Measurements from ENCODE around the gene TEK.

TEK gene

GRCh38 chr9:27125030-27125429 lies 16.0 kb downstream of the TEK start:
- peak; percentile 84 for DNase-seq

- DNase-seq, result no peak
Measured at GRCh38 chr9:27125936-27126335, 16.9 kb downstream of the TEK start.

DNA sequence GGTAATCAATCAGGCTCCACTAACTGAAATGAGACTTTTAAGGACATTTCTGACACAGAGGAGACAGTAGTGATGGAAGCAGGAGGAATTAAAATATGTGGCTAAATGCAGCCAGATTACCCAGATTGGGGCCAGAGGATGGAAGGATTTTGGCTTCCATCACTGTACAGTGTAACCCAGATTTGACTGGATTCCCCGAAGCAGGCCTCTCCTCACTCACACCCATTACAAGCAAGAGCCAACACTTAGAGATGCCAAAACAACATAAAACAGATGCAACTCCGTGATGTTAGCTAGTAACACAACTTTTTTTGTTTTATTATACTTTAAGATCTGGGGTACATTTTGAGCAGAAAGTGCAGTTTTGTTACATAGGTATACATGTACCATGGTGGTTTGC lies 17.6 kb downstream of the TEK start:
- DNase-seq, result no peak

DNA sequence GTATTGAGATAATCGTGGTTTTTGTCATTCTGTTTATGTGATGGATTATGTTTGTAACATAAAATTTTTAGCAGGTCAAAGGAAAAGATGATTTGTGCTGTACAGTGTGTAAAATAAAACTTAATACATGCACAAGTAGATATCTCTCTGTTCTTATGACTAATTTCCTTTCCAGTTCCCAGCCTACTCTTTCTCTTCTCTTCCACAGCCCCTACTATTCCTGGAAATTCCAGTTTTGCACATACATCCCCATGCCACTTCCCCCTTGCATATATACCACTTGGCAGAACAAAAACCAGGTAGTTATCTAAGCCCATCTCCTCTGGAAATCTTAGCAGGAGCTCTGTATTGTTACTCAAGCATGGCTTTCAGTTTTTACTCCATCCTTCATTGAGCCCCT lies 20.2 kb downstream of the TEK start:
- DNase-seq, result no peak

- no peak for DNase-seq
Measured at GRCh38 chr9:27131731-27132130, 22.7 kb downstream of the TEK start.

GRCh38 chr9:27133817-27134216 lies 24.8 kb downstream of the TEK start:
- no peak for DNase-seq

GRCh38 chr9:27142299-27142930 lies 33.4 kb downstream of the TEK start:
- no peak for DNase-seq

GRCh38 chr9:27145143-27145542 lies 36.1 kb downstream of the TEK start:
- no peak for DNase-seq

DNA sequence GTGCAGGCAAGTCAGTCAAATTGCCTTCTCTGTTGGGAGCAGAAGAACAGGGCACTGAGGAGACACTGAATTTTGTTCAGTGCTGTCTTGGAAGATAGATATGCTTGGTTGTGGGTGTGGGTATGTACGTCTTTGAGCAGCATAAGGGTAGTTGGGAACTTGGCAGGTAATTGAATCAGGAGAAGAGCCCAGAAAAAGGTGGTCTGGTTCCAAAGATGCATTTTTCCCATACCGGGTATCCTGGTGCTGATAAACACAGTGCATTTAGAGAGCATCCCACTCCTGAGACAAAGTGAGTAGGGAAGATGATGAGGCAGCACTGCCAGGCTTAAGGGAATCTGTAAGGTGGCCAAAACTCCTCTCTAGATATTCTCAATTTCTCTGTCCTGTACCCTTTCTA lies 40.6 kb downstream of the TEK start:
- no peak for DNase-seq

GRCh38 chr9:27150746-27151406 lies 41.9 kb downstream of the TEK start:
- DNase-seq, result no peak

DNA sequence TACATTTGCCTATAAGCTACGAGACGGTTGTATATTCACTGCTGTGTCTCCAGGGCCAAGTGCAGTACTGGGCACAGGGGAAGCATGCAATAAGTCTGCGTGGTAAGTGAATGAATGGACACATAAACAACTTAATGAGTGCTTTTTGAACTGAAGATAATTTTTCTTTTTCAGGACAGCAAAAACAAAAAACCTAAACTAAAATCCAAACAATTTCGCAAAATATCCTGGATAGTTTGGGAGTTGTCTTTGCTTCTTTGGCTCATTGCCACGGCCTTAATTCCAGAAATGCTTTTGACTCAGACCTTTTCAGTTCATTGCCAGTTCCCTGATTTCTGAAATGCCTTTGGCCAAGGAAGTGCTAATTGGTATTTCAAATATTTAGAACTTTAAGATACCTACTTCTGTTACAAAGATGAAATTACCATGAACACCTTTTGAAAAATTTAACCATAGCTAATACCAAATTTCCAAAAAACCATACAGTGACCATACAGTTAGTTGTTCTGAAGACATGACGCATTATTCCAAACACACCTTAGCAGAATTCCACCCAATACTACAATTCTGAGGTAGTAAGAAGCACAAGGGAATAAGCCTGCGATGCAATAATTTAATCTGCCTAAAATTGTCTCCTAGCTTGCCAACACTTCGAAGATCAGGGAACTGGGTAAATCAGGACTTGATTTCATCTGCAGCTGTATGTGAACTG lies 42.8 kb downstream of the TEK start:
- DNase-seq, result no peak

- DNase-seq, result no peak
Measured at GRCh38 chr9:27152405-27152718, 43.3 kb downstream of the TEK start.

DNA sequence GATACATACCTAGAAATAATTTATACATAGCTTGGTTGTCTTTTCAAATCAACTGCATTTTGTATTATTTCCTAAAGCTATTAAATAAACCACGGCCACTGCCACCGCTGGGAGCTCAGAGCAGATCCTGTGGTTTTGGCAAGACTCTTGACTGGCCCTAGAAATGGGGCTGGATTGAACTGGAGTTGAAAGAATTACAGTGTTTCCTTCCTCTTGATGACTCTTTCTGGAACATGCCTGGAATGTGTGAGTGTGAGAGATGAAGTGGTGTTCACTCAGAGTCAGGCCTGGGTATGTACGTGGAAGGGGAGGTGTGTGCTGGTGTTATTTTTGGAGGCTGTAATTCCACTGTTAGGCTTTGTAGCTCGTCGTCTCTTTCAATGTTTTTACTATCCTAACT lies 45.9 kb downstream of the TEK start:
- DNase-seq, result no peak

DNA sequence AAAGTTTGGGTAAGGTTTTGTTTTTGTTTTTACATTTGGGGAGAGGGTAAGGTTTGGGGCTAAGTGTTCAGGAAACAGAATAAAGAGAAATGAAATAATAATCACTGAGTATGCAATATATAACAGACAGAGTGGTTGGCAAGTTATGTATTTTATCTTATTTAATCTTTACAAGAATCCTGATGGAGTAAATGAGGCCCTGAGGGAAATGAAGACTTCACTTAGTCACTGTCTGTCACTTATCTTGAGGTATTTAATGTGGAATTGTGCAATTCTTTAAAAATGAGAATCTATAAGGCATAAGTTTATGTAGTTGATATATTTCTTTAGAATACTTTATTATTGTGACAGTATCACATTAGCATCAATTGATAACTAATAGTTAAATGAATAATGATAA lies 48.1 kb downstream of the TEK start:
- DNase-seq, result no peak

GRCh38 chr9:27157736-27158135 lies 48.7 kb downstream of the TEK start:
- no peak for DNase-seq

GRCh38 chr9:27160636-27161035 lies 51.6 kb downstream of the TEK start:
- DNase-seq, result no peak

DNA sequence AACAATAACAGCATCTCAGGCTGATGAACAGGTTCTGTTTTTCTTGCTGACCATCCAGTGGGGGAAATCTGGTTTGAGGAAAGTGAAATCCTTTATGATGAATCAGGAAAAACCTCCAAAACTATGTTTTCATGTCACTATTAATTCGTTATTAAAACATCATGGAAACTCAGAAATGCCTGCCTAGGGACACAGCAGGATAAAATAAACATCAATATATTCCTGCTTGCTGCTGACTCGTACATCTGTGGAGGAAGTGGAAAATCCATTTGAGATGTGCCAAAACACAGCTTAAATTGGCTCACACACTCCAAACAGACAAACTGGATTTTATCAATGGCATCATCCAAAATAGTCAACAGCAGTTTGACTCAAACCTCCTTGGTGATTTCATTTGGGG lies 53.0 kb downstream of the TEK start:
- no peak for DNase-seq

DNA sequence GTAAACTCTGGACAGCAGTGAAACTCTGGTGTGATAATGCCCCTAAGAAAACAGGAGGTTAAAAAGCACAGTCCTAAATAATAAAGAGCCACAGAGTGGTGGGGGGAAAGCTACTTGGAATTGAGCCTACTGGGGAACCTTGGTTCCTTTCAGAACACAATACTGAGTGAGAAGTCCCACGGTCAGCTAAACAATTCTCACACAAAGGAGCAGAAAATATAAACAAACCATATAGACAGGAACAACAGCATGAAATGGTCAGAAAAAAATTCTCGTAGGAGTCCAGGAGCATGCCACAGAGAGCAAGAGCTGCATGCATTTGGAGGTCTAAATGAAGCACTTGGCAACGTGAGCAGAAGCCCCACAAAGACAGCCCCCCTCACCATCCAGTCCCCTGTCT lies 56.0 kb downstream of the TEK start:
- DNase-seq, result no peak

DNA sequence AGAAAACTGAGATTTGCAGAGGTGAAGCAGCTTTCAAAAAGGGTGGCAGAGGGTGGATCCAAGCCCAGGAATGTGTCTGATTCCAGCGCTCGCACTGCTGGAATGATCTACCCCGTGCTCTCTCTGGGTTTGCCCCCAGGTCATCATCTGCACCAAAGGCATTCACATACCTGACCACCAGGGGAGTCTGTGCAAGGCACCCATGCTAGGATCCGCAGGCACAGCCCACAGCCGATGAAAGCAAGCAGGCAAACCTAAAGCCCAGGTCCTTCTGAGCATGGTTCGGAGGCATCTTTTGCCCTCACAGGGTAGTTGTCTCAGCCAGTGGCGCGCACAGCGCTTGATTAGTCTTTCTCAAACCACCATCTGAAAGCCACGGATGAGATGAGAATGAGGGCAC lies 56.6 kb downstream of the TEK start:
- no peak for DNase-seq

DNA sequence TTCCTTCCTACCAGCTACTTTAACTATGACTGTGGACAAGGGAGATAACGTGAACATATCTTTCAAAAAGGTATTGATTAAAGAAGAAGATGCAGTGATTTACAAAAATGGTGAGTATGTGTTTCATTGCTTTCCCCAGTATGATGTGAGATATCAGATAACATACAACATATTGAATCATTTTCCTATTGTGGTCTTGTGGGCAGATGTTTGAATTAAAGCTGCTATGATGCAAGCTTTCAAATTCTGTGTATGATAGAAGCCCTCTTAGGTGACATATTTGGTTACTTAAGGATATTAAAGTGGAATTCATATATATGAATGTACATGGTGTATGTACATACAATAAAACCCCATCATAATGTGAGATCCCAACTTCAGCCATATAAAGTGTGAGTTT lies 59.5 kb downstream of the TEK start:
- no peak for DNase-seq

GRCh38 chr9:27168951-27169350 lies 59.9 kb downstream of the TEK start:
- no peak for DNase-seq

- no peak for DNase-seq
Measured at GRCh38 chr9:27176971-27177370, 67.9 kb downstream of the TEK start.

DNA sequence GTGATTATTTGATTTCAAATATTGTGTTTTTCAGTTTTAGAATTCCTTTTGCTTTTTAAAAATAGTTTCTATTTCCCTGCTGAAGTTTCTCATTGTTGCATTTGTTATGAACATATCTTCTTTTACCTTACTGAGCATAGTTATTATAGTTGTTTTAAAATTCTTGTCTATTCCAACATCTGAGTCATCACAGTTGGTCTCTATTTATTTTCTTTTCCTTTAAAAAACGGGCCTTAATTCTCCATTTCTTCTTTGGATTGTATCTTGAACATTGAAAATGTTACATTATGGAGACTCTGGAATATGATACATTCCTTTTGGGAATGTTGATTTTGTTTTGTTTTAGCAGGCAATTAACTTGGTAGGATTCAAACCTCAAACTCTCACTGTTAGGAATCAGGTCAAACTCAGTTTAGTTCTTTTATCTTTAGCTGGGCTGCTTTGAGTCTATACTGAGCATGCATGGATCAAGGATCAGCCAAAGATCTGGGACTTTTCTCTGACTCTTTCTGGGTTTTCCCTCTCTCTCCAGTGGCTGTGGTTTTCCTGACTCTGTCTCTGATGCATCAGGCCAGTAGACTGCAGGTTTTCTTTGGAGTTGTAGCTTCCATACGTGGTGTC lies 70.3 kb downstream of the TEK start:
- no peak for DNase-seq

DNA sequence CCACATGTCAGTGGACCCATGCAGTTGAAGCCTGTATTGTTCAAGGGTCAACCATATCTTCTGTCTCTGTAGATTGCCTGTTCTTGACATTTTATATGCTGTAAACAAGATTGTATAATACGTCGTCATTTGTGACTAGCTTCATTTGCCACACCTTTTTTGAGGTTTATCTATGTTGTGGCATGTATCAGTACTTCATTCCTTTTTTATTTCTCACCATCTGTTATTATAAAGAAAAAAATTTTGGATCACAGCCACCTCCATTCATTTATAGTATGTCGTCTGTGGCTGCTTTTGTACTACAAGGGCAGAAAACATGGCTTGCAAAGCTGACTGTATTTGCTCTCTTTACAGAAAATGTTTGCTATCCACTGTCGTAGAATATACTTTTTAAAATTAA lies 72.4 kb downstream of the TEK start:
- no peak for DNase-seq

Measured in NCI-H446 treated with DMSO at 0.1 percent for 48 hours (cell line).